A673 (cell line): ENCODE measurements around the gene DSTYK. TPM values are rescaled to one million over a fixed set of nuclear protein-coding genes. Genes with fewer than 3 reads are reported as not detected.

Source experiments
- BruUV-seq: library from RNA; stranded (reverse); fragments of 400-500 nt; replicated peaks from 2 replicates; lab custom pipeline; 2021; lab: Mats Ljungman, UMichigan
- CTCF ChIA-PET: fragments of 300-600 bp; sonication (Branson Sonifier 250); formaldehyde crosslinking; loops from one replicate; lab custom pipeline; 2022; ENCODE audit warnings: antibody characterized with exemption; lab: Charles Lee
- POLR2A ChIA-PET: fragments of 300-600 bp; sonication (Branson Sonifier 250); formaldehyde crosslinking; loops from one replicate; lab custom pipeline; 2022; ENCODE audit warnings: antibody characterized with exemption; ENCODE audit not compliant: low non-redundant PET; lab: Charles Lee
- DNase-seq: peaks from one replicate; pipeline ENCODE4 v3.0.0-alpha.2; 2015; ENCODE audit warnings: low spot score
- H3K27ac ChIP-seq: fragments of 200-600 bp; sonication (generic); 2 replicates; pipeline ENCODE4 v1.5.1; 2016; ENCODE audit warnings: mixed run types, low read depth, mild to moderate bottlenecking, mixed read lengths, antibody characterized with exemption, low read length; ENCODE audit not compliant: poor library complexity, severe bottlenecking
- H3K27me3 ChIP-seq: fragments of 200-600 bp; sonication (generic); replicated peaks from 2 replicates; pipeline ENCODE4 v1.6.1; 2017; ENCODE audit warnings: mixed run types, low read depth, mild to moderate bottlenecking, mixed read lengths, antibody characterized with exemption, low read length; ENCODE audit not compliant: insufficient read depth, poor library complexity
- H3K36me3 ChIP-seq: fragments of 200-600 bp; sonication (generic); 2 replicates; pipeline ENCODE4 v1.6.1; 2016; ENCODE audit warnings: mixed run types, mild to moderate bottlenecking, mixed read lengths, antibody characterized with exemption, low read length; ENCODE audit not compliant: insufficient read depth, poor library complexity, severe bottlenecking
- H3K4me1 ChIP-seq: fragments of 200-600 bp; sonication (generic); 2 replicates; pipeline ENCODE4 v1.6.1; 2017; ENCODE audit warnings: mixed run types, mild to moderate bottlenecking, mixed read lengths, antibody characterized with exemption, low read length; ENCODE audit not compliant: insufficient read depth, poor library complexity, severe bottlenecking
- H3K4me3 ChIP-seq: fragments of 200-600 bp; sonication (generic); 2 replicates; pipeline ENCODE4 v1.5.1; 2016; ENCODE audit warnings: low read depth, mixed run types, mild to moderate bottlenecking, mixed read lengths, low read length; ENCODE audit not compliant: poor library complexity, severe bottlenecking
- H3K9me3 ChIP-seq: fragments of 200-600 bp; sonication (generic); 2 replicates; pipeline ENCODE4 v1.6.1; 2016; ENCODE audit warnings: mixed run types, low read depth, mild to moderate bottlenecking, mixed read lengths, antibody characterized with exemption, low read length; ENCODE audit not compliant: poor library complexity, severe bottlenecking
- CTCF ChIP-seq: fragments of 300-800, 200-600 bp; sonication (generic); conservative IDR thresholded peaks from 2 replicates; pipeline ENCODE4 v1.5.1; 2017; ENCODE audit warnings: low read depth, mild to moderate bottlenecking, antibody characterized with exemption, low read length, moderate library complexity, mixed read lengths
- EZH2 ChIP-seq: fragments of 200-600 bp; sonication (generic); IDR thresholded peaks from 2 replicates; pipeline ENCODE4 v1.6.1; 2017; ENCODE audit warnings: borderline replicate concordance, low read depth, mild to moderate bottlenecking, mixed read lengths, antibody characterized with exemption, low read length; ENCODE audit not compliant: poor library complexity, severe bottlenecking
- intact Hi-C: fragments of 100-400 bp; cut with micrococcal nuclease; formaldehyde crosslinking; loops from one replicate; pipeline ENCODE4 v1.10.0; 2022; ENCODE audit not compliant: unreplicated experiment
- total RNA-seq: library from RNA; stranded (reverse); gene quantifications from 2 replicates; pipeline ENCODE4 v1.2.3, GENCODE V29; 2021

Gene DSTYK
- total RNA-seq, 1 experiment from 2014 or later, result 7.1 TPM

GRCh38 chr1:205172729-205173366, 38.7 kb downstream of the DSTYK start:
- ChIA-PET CTCF (no interaction called here), POLR2A (no interaction called here)
- Histone ChIP-seq H3K27me3 (no peaks in the 10 kb centered on the region), H3K27ac (no peak overlapping the region), H3K4me3 (no peak overlapping the region), H3K9me3 (no peaks in the 10 kb centered on the region), H3K36me3 (no peaks in the 10 kb centered on the region), H3K4me1 (peaks cover 6% of the 10 kb centered on the region)
- peak; percentile 9 for DNase-seq
- no TSS peak for BruUV-seq
- TF ChIP-seq CTCF (no peak), EZH2 (no peak)
- intact Hi-C loops, result no loop called here

- POLR2A ChIA-PET, result no interaction called here
- TF ChIP-seq EZH2, result no peak
- TF ChIP-seq CTCF, result no peak
- BruUV-seq, result no TSS peak
- no peaks in the 10 kb centered on the region for H3K36me3 ChIP-seq
- no peaks in the 10 kb centered on the region for H3K27me3 ChIP-seq
- H3K4me3 ChIP-seq, result no peak overlapping the region
- peaks cover 6% of the 10 kb centered on the region for H3K4me1 ChIP-seq
- H3K27ac ChIP-seq, result no peak overlapping the region
- H3K9me3 ChIP-seq, result no peaks in the 10 kb centered on the region
- CTCF ChIA-PET, result no interaction called here
- no peak for DNase-seq
- intact Hi-C loops, result no loop called here
These were observed 40.1 kb downstream of the DSTYK start for GRCh38 chr1:205171369-205171768.

GRCh38 chr1:205170532-205171269, 40.8 kb downstream of the DSTYK start:
- BruUV-seq, result no TSS peak
- Histone ChIP-seq H3K27me3 (no peaks in the 10 kb centered on the region), H3K4me1 (peaks cover 6% of the 10 kb centered on the region), H3K36me3 (no peaks in the 10 kb centered on the region), H3K4me3 (no peak overlapping the region), H3K27ac (no peak overlapping the region), H3K9me3 (no peaks in the 10 kb centered on the region)
- no peak for DNase-seq
- intact Hi-C loops, result no loop called here
- ChIA-PET POLR2A (interaction anchor here (0.8 kb wide), 1 partner anchor 35 kb away, joined by 7 read pairs; no protein-coding TSS in a partner anchor), CTCF (no interaction called here)
- no peak for TF ChIP-seq CTCF
- TF ChIP-seq EZH2, result no peak
